Subcutaneous adipose tissue (tissue), 4 donors: Measurements from ENCODE around the gene CIDEC. TPM values are rescaled to one million over a fixed set of nuclear protein-coding genes. Genes with fewer than 3 reads are reported as not detected.

ENCODE experiments used
- CTCF ChIP-seq: fragments of 450-650 bp; IDR thresholded peaks from one replicate; pipeline ENCODE4 v1.5.1; 2016; ENCODE audit warnings: low read depth, mild to moderate bottlenecking, control low read depth, antibody characterized with exemption, moderate library complexity
- total RNA-seq, 4 donors: library from RNA; depleted of rRNA; stranded (reverse); fragments of >200 nt; gene quantifications; one replicate each; pipeline ENCODE4 v1.1.0, GENCODE V29; 2016

CIDEC gene
- 1,000 to 10,000 TPM in 2 of 4 donors, 100 to 1,000 TPM in 2; 684 to 1,626 (median 1,205) TPM for total RNA-seq

- TF ChIP-seq CTCF: no peak
Observed at GRCh38 chr3:9879830-9880549, at the start of gene CIDEC. CIDEC (minus strand) TSS chr3:9880253; CDS start chr3:9878486, 1,767 bp downstream.

GRCh38 chr3:9928158-9928557, 48.1 kb upstream of the CIDEC start:
- no peak for TF ChIP-seq CTCF

- TF ChIP-seq CTCF: no peak
Observed at GRCh38 chr3:9918261-9919038, 38.4 kb upstream of the CIDEC start.

- TF ChIP-seq CTCF: no peak
Observed at GRCh38 chr3:9917820-9918219, 37.8 kb upstream of the CIDEC start.

GRCh38 chr3:9916734-9917680, 37.0 kb upstream of the CIDEC start, which contains the start of gene IL17RC:
IL17RC (plus strand) TSS chr3:9917098; CDS start chr3:9917316, 218 bp downstream.
- no peak for TF ChIP-seq CTCF

- no peak for TF ChIP-seq CTCF
Observed at GRCh38 chr3:9916346-9916733, 36.3 kb upstream of the CIDEC start.
